Epithelial cell of esophagus (primary cell): ENCODE results near the gene CSF2RB.

ENCODE experiments used
- DNase-seq: peaks from one replicate; pipeline ENCODE4 v3.0.0; 2010; ENCODE audit warnings: low read depth
- H3K4me3 ChIP-seq: 2 replicates; pipeline ENCODE4 v1.5.1; 2011; ENCODE audit warnings: mild to moderate bottlenecking, low read length, control low read depth
- CTCF ChIP-seq: IDR thresholded peaks from 2 replicates; pipeline ENCODE4 v1.5.1; 2011; ENCODE audit warnings: low read depth, mild to moderate bottlenecking, low read length, control low read depth, inconsistent platforms; ENCODE audit not compliant: insufficient read depth; ENCODE audit errors: missing control alignments

Gene CSF2RB

DNA sequence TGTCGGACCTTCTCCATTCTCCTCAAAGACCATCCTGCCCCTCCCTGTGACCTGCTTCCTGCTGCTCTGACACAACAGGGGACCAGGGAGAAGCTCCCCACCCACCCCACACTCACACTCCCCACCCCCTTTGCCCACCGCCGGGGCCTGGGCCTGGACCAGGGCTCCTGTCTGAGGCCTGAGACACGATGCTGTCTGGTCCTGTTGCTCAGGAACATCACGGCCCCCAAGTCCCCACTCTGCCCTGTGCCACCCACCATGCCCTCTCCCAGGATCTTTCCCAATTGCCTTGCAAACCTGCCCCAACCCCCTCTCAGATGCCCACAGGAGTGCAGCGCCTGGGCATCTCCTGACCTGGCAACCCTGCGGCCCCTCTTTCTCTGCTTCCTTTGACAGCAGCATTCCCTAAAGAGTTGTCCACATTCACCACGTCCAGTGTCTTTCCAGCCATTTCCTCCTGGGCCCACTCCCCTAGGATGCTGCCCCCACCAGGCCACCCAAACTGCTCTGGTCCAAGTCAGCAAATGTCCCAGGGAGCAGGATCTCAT lies 10.8 kb downstream of the CSF2RB start:
- no peak for DNase-seq
- no peak overlapping the region for H3K4me3 ChIP-seq
- TF ChIP-seq CTCF, result no peak

DNA sequence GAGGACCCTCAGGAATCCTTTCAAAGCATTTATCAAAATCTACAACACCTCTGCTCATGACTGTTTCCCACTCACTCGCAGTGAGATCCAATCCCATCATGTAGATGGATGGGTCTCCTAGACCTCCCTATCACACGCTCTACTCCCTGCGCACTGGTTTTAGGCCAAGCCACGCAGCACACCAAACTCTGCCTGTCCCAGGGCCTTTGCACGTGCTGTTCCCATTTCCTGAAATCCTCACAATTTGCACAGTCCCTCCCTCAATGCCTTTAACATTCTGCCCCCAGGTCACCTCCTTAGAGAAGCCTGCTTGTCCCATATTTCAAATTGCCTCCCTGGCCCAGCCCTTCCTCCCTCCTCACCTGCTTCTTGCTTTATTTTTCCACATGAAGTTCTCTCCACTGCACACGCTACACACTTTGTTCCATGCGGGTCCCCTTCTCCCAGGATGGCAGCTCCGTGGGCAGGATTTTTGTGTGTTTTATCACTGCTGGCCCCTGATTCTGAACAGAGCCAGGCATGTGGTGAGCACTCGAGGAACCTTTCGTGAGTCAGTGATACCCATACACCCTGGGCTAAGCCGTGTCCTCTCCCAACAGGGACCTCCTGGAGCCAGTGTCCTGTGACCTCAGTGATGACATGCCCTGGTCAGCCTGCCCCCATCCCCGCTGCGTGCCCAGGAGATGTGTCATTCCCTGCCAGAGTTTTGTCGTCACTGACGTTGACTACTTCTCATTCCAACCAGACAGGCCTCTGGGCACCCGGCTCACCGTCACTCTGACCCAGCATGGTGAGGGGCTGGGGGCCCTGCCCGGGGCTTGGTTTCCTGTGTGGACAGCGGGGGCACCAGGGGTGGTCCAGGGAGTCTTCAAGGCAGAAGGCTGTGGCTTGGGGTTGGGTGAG lies 12.2 kb downstream of the CSF2RB start:
- no peak overlapping the region for H3K4me3 ChIP-seq
- TF ChIP-seq CTCF, result no peak
- no peak for DNase-seq

- DNase-seq, result no peak
- TF ChIP-seq CTCF, result no peak
- no peak overlapping the region for H3K4me3 ChIP-seq
Measured at GRCh38 chr22:36926309-36926708, 12.9 kb downstream of the CSF2RB start.

- no peak overlapping the region for H3K4me3 ChIP-seq
- TF ChIP-seq CTCF, result no peak
- DNase-seq, result no peak
Measured at GRCh38 chr22:36926721-36927435, 13.4 kb downstream of the CSF2RB start.

DNA sequence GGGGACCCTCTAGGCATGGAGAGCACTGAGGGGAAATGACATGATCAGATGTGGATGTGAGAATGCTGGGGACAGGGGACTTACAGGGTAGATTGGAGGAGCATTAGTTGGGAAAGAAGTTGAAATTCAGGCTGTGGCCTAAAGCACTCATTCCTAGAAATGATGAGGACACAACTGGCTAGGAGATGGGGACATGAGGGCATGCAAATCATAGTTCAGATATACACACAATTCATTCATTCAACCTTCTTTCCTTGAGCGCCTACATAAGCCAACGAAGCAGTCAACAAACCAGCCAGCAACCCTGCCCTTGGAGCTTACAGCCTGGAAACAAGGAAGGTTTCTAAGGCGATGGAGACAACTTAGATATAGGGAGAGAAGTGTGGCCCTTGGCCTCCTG lies 14.2 kb downstream of the CSF2RB start:
- no peak for DNase-seq
- no peak overlapping the region for H3K4me3 ChIP-seq
- no peak for TF ChIP-seq CTCF

GRCh38 chr22:36928196-36928595 lies 14.8 kb downstream of the CSF2RB start:
- DNase-seq, result no peak
- H3K4me3 ChIP-seq, result no peak overlapping the region
- TF ChIP-seq CTCF, result no peak
